SKM-1 (cell line): ENCODE results near the gene RNU2-63P.
"Not testable (repeated sequence)": the region's sequence is repeated elsewhere in the genome, so short reads cannot be mapped to it uniquely, and the experiment has no call there.

Experiments used
- DNase-seq: peaks from one replicate; lab custom pipeline; 2025; ENCODE audit not compliant: unreplicated experiment; lab: John Stamatoyannopoulos, UW

Gene RNU2-63P

GRCh38 chr2:88032070-88032702 lies 15.8 kb upstream of the RNU2-63P start:
- no peak for DNase-seq

GRCh38 chr2:88028931-88029330 lies 12.6 kb upstream of the RNU2-63P start:
- DNase-seq = no peak

- peak; percentile 81 for DNase-seq
Measured at GRCh38 chr2:88027697-88028389, 11.5 kb upstream of the RNU2-63P start.

- DNase-seq = no peak
Measured at GRCh38 chr2:88024509-88024908, 8.2 kb upstream of the RNU2-63P start.

GRCh38 chr2:88022669-88022921 lies 6.2 kb upstream of the RNU2-63P start:
- no peak for DNase-seq

GRCh38 chr2:88019985-88020384 lies 3.6 kb upstream of the RNU2-63P start:
- DNase-seq = no peak

GRCh38 chr2:88018909-88019308 lies 2.6 kb upstream of the RNU2-63P start:
- no peak for DNase-seq

- DNase-seq = not testable (repeated sequence)
Measured at GRCh38 chr2:88018077-88018805, 1.9 kb upstream of the RNU2-63P start.

- DNase-seq = not testable (repeated sequence)
Measured at GRCh38 chr2:88017780-88018038, 1.4 kb upstream of the RNU2-63P start.

GRCh38 chr2:88016960-88017779 lies 823 bp upstream of the RNU2-63P start:
- peak; percentile 88 for DNase-seq

- DNase-seq = no peak
Measured at GRCh38 chr2:88011011-88011410, 5.3 kb downstream of the RNU2-63P start.

GRCh38 chr2:88010136-88010535 lies 6.2 kb downstream of the RNU2-63P start:
- no peak for DNase-seq

- DNase-seq = no peak
Measured at GRCh38 chr2:88006912-88007439, 9.4 kb downstream of the RNU2-63P start.

- DNase-seq = no peak
Measured at GRCh38 chr2:88005776-88006175, 10.6 kb downstream of the RNU2-63P start.

GRCh38 chr2:88003074-88003755 lies 13.1 kb downstream of the RNU2-63P start:
- no peak for DNase-seq

- DNase-seq = no peak
Measured at GRCh38 chr2:88002359-88002707, 14.0 kb downstream of the RNU2-63P start.

- DNase-seq = not testable (repeated sequence)
Measured at GRCh38 chr2:88000474-88000873, 15.9 kb downstream of the RNU2-63P start.

- DNase-seq = no peak
Measured at GRCh38 chr2:87996570-87996969, 19.8 kb downstream of the RNU2-63P start.

GRCh38 chr2:87995756-87996155 lies 20.6 kb downstream of the RNU2-63P start:
- no peak for DNase-seq

- not testable (repeated sequence) for DNase-seq
Measured at GRCh38 chr2:87994304-87994850, 22.0 kb downstream of the RNU2-63P start.

GRCh38 chr2:87992569-87992968 lies 23.8 kb downstream of the RNU2-63P start:
- DNase-seq = not testable (repeated sequence)
